ENCODE results near the gene RBM4B. TPM values are rescaled to one million over a fixed set of nuclear protein-coding genes. Genes with fewer than 3 reads are reported as not detected.
A peak's percentile ranks its signal among the peaks of the same experiment; 100 is the strongest.

RBM4B gene
- total RNA-seq, 1 donor from 2014 or later, result 9.5 TPM

GRCh38 chr11:66625041-66625751 lies 52.5 kb downstream of the RBM4B start:
- no peak for ATAC-seq
- Histone ChIP-seq H3K4me3 (no peak overlapping the region), H3K36me3 (peaks cover 73% of the 10 kb centered on the region), H3K27ac (no peak overlapping the region), H3K4me1 (peaks cover 29% of the 10 kb centered on the region), H3K9me3 (no peaks in the 10 kb centered on the region), H3K27me3 (no peaks in the 10 kb centered on the region)
- DNase-seq, result no peak
- intact Hi-C loops (cut with DNase I), result no loop called here
- TF ChIP-seq CTCF (IDR thresholded peaks at IDR 0.05), result no peak

- intact Hi-C loops (cut with DNase I), result no loop called here
- no peak overlapping the region for H3K27ac ChIP-seq
- no peaks in the 10 kb centered on the region for H3K9me3 ChIP-seq
- DNase-seq, result no peak
- H3K27me3 ChIP-seq, result no peaks in the 10 kb centered on the region
- H3K4me1 ChIP-seq, result peaks cover 36% of the 10 kb centered on the region
- ATAC-seq, result no peak
- no peak for TF ChIP-seq CTCF (IDR thresholded peaks at IDR 0.05)
- H3K36me3 ChIP-seq, result peaks cover 65% of the 10 kb centered on the region
- H3K4me3 ChIP-seq, result no peak overlapping the region
Observed at GRCh38 chr11:66624450-66624849, 53.2 kb downstream of the RBM4B start.

- Histone ChIP-seq H3K4me3 (peak overlapping the region; percentile 71), H3K27me3 (no peaks in the 10 kb centered on the region), H3K36me3 (peaks cover 12% of the 10 kb centered on the region), H3K9me3 (no peaks in the 10 kb centered on the region), H3K4me1 (peaks cover 56% of the 10 kb centered on the region), H3K27ac (peak overlapping the region; percentile 94)
- TF ChIP-seq CTCF (IDR thresholded peaks at IDR 0.05), result no peak
- intact Hi-C loops (cut with DNase I), result no loop called here
- ATAC-seq (no peak), DNase-seq (no peak)
Observed at GRCh38 chr11:66619080-66619554, 58.6 kb downstream of the RBM4B start.

GRCh38 chr11:66617155-66617834 lies 60.4 kb downstream of the RBM4B start:
- H3K4me1 ChIP-seq, result peaks cover 43% of the 10 kb centered on the region
- intact Hi-C loops (cut with DNase I), result no loop called here

More at GRCh38 chr11:66617155-66617834, 60.4 kb downstream of the RBM4B start:
- H3K27me3 ChIP-seq, result no peaks in the 10 kb centered on the region
- H3K9me3 ChIP-seq, result no peaks in the 10 kb centered on the region
- H3K36me3 ChIP-seq, result no peaks in the 10 kb centered on the region
- ATAC-seq (peak; percentile 72), DNase-seq (peak; percentile 92)
- TF ChIP-seq CTCF (IDR thresholded peaks at IDR 0.05), result no peak
- H3K4me3 ChIP-seq, result peak overlapping the region; percentile 71
- peak overlapping the region; percentile 94 for H3K27ac ChIP-seq

Measured in upper lobe of right lung (tissue), 1 donor.